Regular cardiac myocyte (primary cell): ENCODE measurements around the gene CCDC88B. TPM values are rescaled to one million over a fixed set of nuclear protein-coding genes. Genes with fewer than 3 reads are reported as not detected.

ENCODE experiments used
- total RNA-seq: library from RNA; depleted of rRNA; stranded (reverse); fragments of >200 nt; gene quantifications from 2 replicates; pipeline ENCODE4 v1.2.3, GENCODE V29; 2014

CCDC88B gene, protein sequence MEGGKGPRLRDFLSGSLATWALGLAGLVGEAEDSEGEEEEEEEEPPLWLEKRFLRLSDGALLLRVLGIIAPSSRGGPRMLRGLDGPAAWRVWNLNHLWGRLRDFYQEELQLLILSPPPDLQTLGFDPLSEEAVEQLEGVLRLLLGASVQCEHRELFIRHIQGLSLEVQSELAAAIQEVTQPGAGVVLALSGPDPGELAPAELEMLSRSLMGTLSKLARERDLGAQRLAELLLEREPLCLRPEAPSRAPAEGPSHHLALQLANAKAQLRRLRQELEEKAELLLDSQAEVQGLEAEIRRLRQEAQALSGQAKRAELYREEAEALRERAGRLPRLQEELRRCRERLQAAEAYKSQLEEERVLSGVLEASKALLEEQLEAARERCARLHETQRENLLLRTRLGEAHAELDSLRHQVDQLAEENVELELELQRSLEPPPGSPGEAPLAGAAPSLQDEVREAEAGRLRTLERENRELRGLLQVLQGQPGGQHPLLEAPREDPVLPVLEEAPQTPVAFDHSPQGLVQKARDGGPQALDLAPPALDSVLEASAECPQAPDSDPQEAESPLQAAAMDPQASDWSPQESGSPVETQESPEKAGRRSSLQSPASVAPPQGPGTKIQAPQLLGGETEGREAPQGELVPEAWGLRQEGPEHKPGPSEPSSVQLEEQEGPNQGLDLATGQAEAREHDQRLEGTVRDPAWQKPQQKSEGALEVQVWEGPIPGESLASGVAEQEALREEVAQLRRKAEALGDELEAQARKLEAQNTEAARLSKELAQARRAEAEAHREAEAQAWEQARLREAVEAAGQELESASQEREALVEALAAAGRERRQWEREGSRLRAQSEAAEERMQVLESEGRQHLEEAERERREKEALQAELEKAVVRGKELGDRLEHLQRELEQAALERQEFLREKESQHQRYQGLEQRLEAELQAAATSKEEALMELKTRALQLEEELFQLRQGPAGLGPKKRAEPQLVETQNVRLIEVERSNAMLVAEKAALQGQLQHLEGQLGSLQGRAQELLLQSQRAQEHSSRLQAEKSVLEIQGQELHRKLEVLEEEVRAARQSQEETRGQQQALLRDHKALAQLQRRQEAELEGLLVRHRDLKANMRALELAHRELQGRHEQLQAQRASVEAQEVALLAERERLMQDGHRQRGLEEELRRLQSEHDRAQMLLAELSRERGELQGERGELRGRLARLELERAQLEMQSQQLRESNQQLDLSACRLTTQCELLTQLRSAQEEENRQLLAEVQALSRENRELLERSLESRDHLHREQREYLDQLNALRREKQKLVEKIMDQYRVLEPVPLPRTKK (N-terminal part only)
- total RNA-seq: 1.2 and 2.3 TPM in 2 replicates

DNA sequence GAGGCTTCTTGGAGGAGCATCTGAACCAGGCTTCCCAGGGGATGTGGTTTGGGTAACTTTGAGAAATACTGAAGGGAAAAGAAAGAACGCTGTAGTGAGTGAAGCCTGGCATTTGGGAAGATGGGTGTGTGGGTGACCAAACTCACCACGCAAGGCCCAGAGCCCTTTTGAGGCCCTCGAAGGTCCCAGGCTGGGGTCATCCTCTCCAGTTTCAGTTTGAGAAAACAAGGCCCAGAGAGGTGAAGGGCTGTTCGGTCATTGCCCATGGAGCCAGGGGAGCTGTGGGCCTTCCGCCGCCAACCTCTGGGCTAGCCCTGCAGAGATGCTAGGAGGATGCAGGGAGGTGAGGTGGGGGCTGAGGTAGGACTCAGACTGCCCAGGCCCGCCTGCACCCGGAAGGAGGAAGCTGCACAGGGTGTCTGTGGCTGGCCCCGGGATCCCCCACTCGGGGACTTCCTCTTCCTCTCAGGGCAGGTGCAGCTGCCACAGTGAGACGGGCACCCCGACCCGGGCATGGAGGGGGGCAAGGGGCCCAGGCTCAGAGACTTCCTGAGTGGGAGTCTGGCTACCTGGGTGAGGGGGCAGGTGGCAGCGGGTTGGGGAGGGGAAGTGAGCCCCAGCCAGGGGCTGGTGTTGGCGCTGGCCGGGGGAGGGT lies at the start of gene CCDC88B:
Gene CCDC88B, plus strand, starts transcription at position 451 of the 655 bp plus-strand sequence. Its CDS starts 63 bp downstream, at position 514.

DNA sequence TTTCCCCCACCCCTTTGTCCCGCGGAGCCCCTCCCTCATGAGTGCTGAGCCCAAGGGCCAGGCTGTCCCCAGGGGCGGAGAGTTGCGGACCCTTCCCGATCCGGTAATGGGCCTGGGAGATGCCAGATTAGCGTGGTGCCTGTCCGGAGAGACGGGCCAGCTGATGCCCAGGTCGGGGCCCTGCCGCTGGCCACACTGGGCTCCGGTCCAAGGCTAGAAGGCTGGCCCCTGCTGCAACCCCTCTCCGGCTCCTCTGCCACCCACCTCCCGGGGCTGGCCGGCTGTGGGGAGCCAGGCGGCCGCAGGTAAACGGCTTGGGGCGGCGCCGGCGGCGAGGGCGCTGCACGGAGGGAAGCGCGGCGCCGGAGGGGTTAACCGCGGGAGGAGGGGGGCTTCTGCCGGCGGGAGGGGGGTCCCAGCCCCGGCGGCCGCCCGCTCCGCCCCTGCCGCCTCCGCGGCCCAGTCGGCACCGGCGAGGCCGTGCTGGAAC lies 48.7 kb upstream of the CCDC88B start, which contains the start of gene KCNK4:
Gene KCNK4, plus strand, starts transcription at position 41 of the 490 bp plus-strand sequence. CDS start 1,717 bp downstream, outside the sequence.

DNA sequence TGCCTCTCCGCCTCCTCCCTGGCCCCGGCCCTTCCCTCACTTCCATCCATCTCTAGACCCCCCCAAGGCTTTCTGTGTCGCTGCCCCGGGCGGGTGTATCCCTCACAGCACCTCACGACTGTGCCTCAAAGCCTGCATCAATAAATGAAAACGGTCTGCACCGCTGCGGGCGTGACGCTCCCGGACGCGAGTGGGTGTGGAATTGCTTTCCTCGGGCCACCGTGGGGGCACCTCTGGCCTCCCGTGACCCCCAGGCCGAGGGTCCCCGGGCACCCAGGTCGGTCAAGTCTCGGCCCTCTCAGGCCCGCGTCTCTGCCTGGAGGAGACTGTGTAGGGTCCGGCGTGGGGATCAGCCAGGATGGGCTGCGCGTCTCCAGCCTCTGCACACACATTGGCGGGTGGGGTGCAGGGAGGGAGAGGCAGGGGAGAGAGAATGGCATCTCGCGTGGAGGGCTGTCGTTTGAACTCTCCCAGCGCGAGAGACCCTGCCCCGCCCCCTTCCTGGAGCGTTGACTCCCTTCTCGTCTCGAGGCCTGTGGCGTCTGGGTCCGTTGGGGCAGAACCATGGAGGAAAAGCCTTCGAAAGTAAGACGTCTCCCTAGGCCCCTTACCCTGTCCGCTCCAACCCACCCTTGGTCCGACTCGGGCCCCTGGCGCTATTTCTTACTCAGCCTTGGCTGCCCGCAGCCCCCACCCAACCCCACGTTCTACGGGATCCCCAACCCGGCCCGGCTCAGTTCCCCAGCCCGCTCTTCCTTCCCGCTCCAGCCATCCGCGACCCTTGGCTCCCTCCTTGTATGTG lies 40.0 kb upstream of the CCDC88B start, which contains the start of gene CATSPERZ:
Gene CATSPERZ, plus strand, starts transcription at position 512 of the 802 bp plus-strand sequence. Its CDS starts 53 bp downstream, at position 565.

DNA sequence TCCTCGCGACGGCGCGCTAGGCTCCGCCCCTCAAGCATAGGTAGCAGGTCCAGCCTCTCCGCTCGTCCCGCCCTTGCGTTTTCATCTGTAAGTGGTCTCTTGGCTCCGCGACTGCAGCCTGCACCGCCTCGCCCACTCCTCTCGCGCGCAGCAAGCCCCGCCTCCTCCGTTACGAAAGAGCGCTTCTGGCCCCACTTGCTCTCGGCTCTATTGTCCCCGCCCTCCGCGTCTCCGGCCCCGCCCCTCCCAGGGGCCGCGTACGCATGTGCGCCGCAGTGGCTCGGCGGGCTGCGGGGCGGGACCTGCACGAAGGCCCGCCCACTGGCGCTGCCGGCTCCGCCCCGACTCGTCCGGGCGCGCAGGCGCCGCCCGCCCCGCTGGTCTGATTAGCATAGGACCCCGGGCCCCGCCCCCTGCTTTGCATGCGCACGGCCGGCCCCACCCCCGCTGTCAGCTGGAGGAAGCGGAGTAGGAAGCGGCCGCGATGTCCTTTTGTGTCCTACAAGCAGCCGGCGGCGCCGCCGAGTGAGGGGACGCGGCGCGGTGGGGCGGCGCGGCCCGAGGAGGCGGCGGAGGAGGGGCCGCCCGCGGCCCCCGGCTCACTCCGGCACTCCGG lies 34.8 kb upstream of the CCDC88B start, which contains the start of gene ESRRA:
Gene ESRRA, plus strand, starts transcription at position 450 of the 616 bp plus-strand sequence. CDS start 1,656 bp downstream, outside the sequence.

DNA sequence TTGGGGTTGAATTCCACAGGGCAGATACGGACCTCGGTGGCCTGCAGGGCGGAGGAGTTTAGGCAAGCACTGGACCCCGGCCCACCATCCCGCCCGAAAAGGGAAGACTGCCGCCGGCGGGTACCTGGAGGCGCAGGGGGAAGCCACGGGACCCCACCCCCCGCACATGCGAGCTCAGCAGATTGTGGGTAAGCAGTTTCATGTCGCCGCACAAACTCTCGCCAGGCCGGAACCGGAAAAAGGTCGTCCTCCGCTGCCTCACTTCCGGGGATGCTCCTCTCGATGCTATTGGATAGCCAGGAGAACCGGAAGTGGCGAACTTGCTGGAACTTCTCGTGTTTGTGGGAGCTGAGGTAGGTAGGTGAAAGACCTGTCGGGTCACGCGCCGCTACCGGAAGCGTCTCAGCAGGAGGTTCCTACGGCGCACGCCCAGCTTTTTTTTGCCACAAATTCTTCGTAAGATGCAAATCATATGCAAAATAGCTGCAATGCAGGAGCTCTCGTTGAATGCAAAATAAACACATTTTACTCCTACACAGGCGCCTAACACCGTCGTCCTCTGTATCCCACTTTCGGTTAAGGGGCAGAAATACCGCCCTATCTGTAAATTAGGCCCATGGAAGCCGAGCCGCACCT lies 22.6 kb upstream of the CCDC88B start, which contains the start of gene TRMT112:
Gene TRMT112, minus strand, starts transcription at position 235 of the 636 bp plus-strand sequence. Its CDS starts 33 bp downstream, at position 202.

DNA sequence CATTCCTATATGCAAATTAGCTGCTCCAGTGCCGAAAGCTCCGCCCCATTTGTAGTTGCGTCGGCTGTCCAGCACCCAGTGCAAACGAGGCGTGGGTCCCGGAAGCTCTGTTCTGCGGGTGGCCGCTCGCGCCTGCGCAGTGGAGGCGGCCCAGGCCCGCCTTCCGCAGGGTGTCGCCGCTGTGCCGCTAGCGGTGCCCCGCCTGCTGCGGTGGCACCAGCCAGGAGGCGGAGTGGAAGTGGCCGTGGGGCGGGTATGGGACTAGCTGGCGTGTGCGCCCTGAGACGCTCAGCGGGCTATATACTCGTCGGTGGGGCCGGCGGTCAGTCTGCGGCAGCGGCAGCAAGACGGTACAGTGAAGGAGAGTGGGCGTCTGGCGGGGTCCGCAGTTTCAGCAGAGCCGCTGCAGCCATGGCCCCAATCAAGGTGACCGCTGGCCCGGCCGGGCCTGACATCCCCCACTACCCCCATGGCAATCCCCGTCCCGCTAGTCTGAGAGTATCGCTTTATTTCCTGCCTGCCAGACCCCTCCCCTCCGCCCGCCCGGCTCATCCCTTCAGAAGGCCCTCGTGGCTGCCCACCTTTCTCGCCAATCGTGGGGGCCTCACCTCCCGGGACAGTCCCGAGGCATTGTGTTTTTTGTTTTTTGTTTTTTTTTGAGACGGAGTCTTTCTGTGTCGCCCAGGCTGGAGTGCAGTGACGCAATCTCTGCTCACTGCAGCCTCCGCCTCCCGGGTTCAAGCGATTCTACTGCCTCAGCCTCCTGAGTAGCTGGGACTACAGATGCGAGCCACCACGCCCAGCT lies 21.8 kb upstream of the CCDC88B start, which contains the start of gene PRDX5:
Gene PRDX5, plus strand, starts transcription at position 161 of the 805 bp plus-strand sequence. Its CDS starts 95 bp downstream, at position 256.

DNA sequence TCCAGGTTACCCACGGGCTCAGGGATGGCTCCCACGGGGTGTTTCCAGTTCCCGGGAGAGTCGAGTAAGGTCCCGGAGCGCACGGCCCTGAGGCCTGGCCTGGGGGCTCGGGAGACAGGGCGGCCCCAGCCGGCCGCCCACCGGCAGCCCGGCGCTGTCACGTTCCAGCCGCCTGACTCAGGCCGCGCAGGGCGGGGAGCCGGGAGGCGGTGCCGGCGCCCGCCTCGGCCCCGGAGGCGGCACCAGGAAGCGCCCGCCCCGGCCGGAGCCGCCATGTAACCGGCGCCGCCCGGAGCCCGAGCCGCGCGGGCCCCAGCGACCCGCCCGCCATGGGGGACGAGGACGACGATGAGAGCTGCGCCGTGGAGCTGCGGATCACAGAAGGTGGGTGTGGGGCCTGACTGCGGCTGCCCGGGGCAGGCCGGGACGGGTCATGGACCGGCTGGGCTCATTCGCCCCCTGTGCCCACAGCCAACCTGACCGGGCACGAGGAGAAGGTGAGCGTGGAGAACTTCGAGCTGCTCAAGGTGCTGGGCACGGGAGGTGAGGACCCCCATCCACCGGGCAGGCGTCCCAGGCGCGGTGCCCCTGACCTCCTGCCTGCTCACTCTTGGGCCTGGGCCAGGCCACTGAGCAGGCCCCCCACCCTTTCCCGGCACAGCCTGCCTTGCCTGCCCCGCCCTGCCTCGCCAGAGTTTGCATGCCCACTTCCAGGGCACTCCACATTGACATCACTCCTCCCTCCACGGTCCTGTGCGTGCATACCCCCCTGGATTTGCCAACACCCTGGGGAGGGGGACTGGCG lies 19.1 kb downstream of the CCDC88B start, which contains the start of gene RPS6KA4:
Gene RPS6KA4, plus strand, starts transcription at position 256 of the 805 bp plus-strand sequence. Its CDS starts 74 bp downstream, at position 330.

Other genes starting within 250 kb of the CCDC88B start
- 8.1 and 21.7 TPM in 2 replicates for gene MACROD1, start 174.1 kb upstream of the CCDC88B start, total RNA-seq
- gene STIP1, start 154.0 kb upstream of the CCDC88B start, total RNA-seq: 125 and 414 TPM in 2 replicates
- 6.7 and 9.6 TPM in 2 replicates for gene FERMT3, start 133.5 kb upstream of the CCDC88B start, total RNA-seq
- 37.0 and 48.2 TPM in 2 replicates for gene TRPT1, start 114.0 kb upstream of the CCDC88B start, total RNA-seq
- 61.7 and 73.2 TPM in 2 replicates for gene NUDT22, start 113.9 kb upstream of the CCDC88B start, total RNA-seq
- gene DNAJC4, start 109.7 kb upstream of the CCDC88B start, total RNA-seq: 8.5 and 9.2 TPM in 2 replicates
- gene VEGFB, start 105.6 kb upstream of the CCDC88B start, total RNA-seq: 14.6 and 17.2 TPM in 2 replicates
- gene FKBP2, start 99.1 kb upstream of the CCDC88B start, total RNA-seq: 86.8 and 87.4 TPM in 2 replicates
- gene PPP1R14B, start 93.3 kb upstream of the CCDC88B start, total RNA-seq: 191 and 431 TPM in 2 replicates
- gene PLCB3, start 88.7 kb upstream of the CCDC88B start, total RNA-seq: 33.0 and 75.5 TPM in 2 replicates
- 41.0 and 51.0 TPM in 2 replicates for gene BAD, start 55.5 kb upstream of the CCDC88B start, total RNA-seq
- 7.7 and 8.2 TPM in 2 replicates for gene GPR137, start 54.4 kb upstream of the CCDC88B start, total RNA-seq
- gene KCNK4, start 48.9 kb upstream of the CCDC88B start, total RNA-seq: not detected in 2 replicates
- gene CATSPERZ, start 39.8 kb upstream of the CCDC88B start, total RNA-seq: 0.28 TPM in 1 of 2 replicates, not detected in the other
- 31.9 and 36.4 TPM in 2 replicates for gene ESRRA, start 34.7 kb upstream of the CCDC88B start, total RNA-seq
- gene TRMT112, start 22.6 kb upstream of the CCDC88B start, total RNA-seq: 260 and 325 TPM in 2 replicates
- 261 and 263 TPM in 2 replicates for gene PRDX5, start 22.1 kb upstream of the CCDC88B start, total RNA-seq
- gene RPS6KA4, start 19.0 kb downstream of the CCDC88B start, total RNA-seq: 29.0 and 61.3 TPM in 2 replicates
- not detected in 2 replicates for gene SLC22A11, start 215.7 kb downstream of the CCDC88B start, total RNA-seq